K562 (cell line): ENCODE results near the gene CTSZ. TPM values are rescaled to one million over a fixed set of nuclear protein-coding genes. Genes with fewer than 3 reads are reported as not detected.

Experiments used
- CREB5 ChIP-seq: fragments of 250-450 bp; sonication (Bioruptor Pico); IDR thresholded peaks from 2 replicates; pipeline ENCODE4 v1.5.0; 2020; ENCODE audit warnings: mild to moderate bottlenecking
- CUX1 ChIP-seq: fragments of 200-800 bp; sonication (Bioruptor generic); IDR thresholded peaks from 2 replicates; pipeline ENCODE4 v1.6.1; 2016; ENCODE audit warnings: missing genetic modification characterization, missing compliant biosample characterization
- ELF1 ChIP-seq: fragments of 200-800 bp; sonication (Bioruptor generic); IDR thresholded peaks from 2 replicates; pipeline ENCODE4 v1.6.1; 2016; ENCODE audit warnings: missing genetic modification characterization, missing compliant biosample characterization
- FOXA3 ChIP-seq, 2 experiments: fragments of 450-650 bp in 1 of 2; sonication (generic) in 1 of 2; formaldehyde crosslinking; IDR thresholded peaks in 1 of 2; conservative IDR thresholded peaks in 1 of 2; 2 replicates each; pipeline versions ENCODE4 v1.4.0 to v1.8.0; 2020 to 2022; ENCODE audit warnings: mild to moderate bottlenecking in 2 of 2, missing genetic modification reagents in 1 of 2
- FOXK2 ChIP-seq, 2 experiments: fragments of 450-650 bp; IDR thresholded peaks in 1 of 2; conservative IDR thresholded peaks in 1 of 2; 2 replicates each; pipeline ENCODE4 v1.6.1; 2016; ENCODE audit warnings: low read depth in 2 of 2, mild to moderate bottlenecking in 1 of 2
- GATAD2A ChIP-seq: fragments of 450-650 bp; IDR thresholded peaks from 2 replicates; pipeline ENCODE4 v1.6.1; 2017
- ILK ChIP-seq: fragments of 450-650 bp; IDR thresholded peaks from 2 replicates; pipeline ENCODE4 v1.6.1; 2016; ENCODE audit warnings: missing genetic modification characterization, low read depth, mild to moderate bottlenecking, missing compliant biosample characterization, moderate library complexity, borderline replicate concordance
- MLX ChIP-seq, 2 experiments: fragments of 450-650 bp in 1 of 2; sonication (generic) in 1 of 2; formaldehyde crosslinking; conservative IDR thresholded peaks; 2 replicates each; pipeline versions ENCODE4 v1.4.0 to v1.8.1; 2020 to 2022; ENCODE audit warnings: mild to moderate bottlenecking in 1 of 2, missing genetic modification reagents in 1 of 2
- SIX5 ChIP-seq, 2 experiments: IDR thresholded peaks; 2 replicates each; pipeline ENCODE4 v1.6.1; 2011; ENCODE audit warnings: low read length in 2 of 2, borderline replicate concordance in 1 of 2, low read depth in 1 of 2, mild to moderate bottlenecking in 1 of 2, moderate library complexity in 1 of 2; ENCODE audit not compliant: insufficient read depth in 1 of 2
- SMARCA4 ChIP-seq: fragments of 450-650 bp; IDR thresholded peaks from 2 replicates; pipeline ENCODE4 v1.6.1; 2016
- STAT6 ChIP-seq: sonication (generic); formaldehyde crosslinking; IDR thresholded peaks from 2 replicates; pipeline ENCODE4 v1.8.1; 2023; ENCODE audit warnings: mild to moderate bottlenecking, missing genetic modification reagents
- U2AF1 ChIP-seq: fragments of 200-400 bp; formaldehyde crosslinking; optimal IDR thresholded peaks from 2 replicates; pipeline ENCODE3; 2017; ENCODE audit warnings: mild to moderate bottlenecking, low read depth, low read length, moderate library complexity
- ZBTB17 ChIP-seq: fragments of 450-650 bp; formaldehyde crosslinking; IDR thresholded peaks from 2 replicates; pipeline ENCODE4 v1.4.0; 2020; ENCODE audit warnings: mild to moderate bottlenecking
- ZNF316 ChIP-seq: fragments of 450-650 bp; IDR thresholded peaks from 2 replicates; pipeline ENCODE4 v1.6.1; 2016
- polyA plus RNA-seq, 8 experiments: library from polyadenylated mRNA; depleted of rRNA in 4 of 8; stranded (reverse) in 5 of 8; unstranded in 3 of 8; fragments of >200 nt; fragmentation: Nextera tagmentation in 2 of 8; fragmentation: Illumina TruSeq in 1 of 8; extraction: Ambion mirVana in 2 of 8; extraction: Trizol in 1 of 8; gene quantifications; 2 replicates each; pipeline versions ENCODE4 v1.2.1 to v1.2.3, GENCODE V29; 2011 to 2014; ENCODE audit warnings: inconsistent platforms in 1 of 8, missing spikeins in 1 of 8
- total RNA-seq, 7 experiments: library from RNA; depleted of rRNA in 6 of 7; stranded (reverse); fragments of >200 nt in 6 of 7; fragmentation: Illumina TruSeq in 2 of 7; extraction: Trizol in 2 of 7; gene quantifications; 2 replicates each; pipeline versions ENCODE4 v1.2.1 to v1.2.3, GENCODE V29; 2011 to 2021; ENCODE audit warnings: low replicate concordance in 1 of 7

Gene CTSZ
- total and polyA plus RNA-seq, 9 of the 15 experiments (the other 6 are each of a cell fraction or from before 2014, with no cell fraction given), result 1.6 to 143 (median 82.8) TPM

GRCh38 chr20:59010995-59011873 is 4.2 kb upstream of the CTSZ start (continued):
- 0 out of 2 replicates have a peak, but pooled peaks have one; percentile 46 for TF ChIP-seq CUX1 (CRISPR knock-in tag)
- 0 out of 2 replicates have a peak, but pooled peaks have one; percentile 14 for TF ChIP-seq GATAD2A
- peak; percentile 52 for TF ChIP-seq SMARCA4
- no peak for TF ChIP-seq MLX (CRISPR knock-in tag; conservative IDR thresholded peaks at IDR 0.05)
- TF ChIP-seq U2AF1, result no peak
- TF ChIP-seq SIX5 (IDR thresholded peaks at IDR 0.05; ENCODE audit: borderline replicate concordance in 1 of 2, insufficient read depth in 1 of 2, low read depth in 1 of 2, low read length in 2 of 2), result no peak
- TF ChIP-seq ZNF316, result no peak
- TF ChIP-seq ZBTB17 (CRISPR knock-in tag), result no peak
- TF ChIP-seq FOXA3 (CRISPR knock-in tag; conservative IDR thresholded peaks at IDR 0.05 in 1 of 2, IDR thresholded peaks at IDR 0.05 in 1 of 2), result no peak
- peak; percentile 51; the same call in 1 of the 2 replicates for TF ChIP-seq ELF1
- no peak for TF ChIP-seq STAT6
- no peak for TF ChIP-seq CREB5 (CRISPR knock-in tag)
- TF ChIP-seq FOXK2 (conservative IDR thresholded peaks at IDR 0.05 in 1 of 2, IDR thresholded peaks at IDR 0.05 in 1 of 2; ENCODE audit: low read depth in 2 of 2), result peak in 1 of 2 experiments; percentile 32; a peak in 1 of 4 replicates
- TF ChIP-seq ILK (tag), result no peak
